Upper lobe of right lung (tissue), 1 donor: ENCODE data around the gene POLR1D. TPM values are rescaled to one million over a fixed set of nuclear protein-coding genes. Genes with fewer than 3 reads are reported as not detected.
A peak's percentile ranks its signal among the peaks of the same experiment; 100 is the strongest.

Experiments used
- ATAC-seq: fragments of 200-7000 bp; cut with Tn5 transposase; one replicate; pipeline ENCODE4 v1.9.1; 2020; ENCODE audit warnings: mild to moderate bottlenecking, moderate library complexity
- DNase-seq: peaks from one replicate; pipeline ENCODE4 v3.0.0-alpha.2; 2020
- H3K27ac ChIP-seq: fragments of 200-600 bp; one replicate; pipeline ENCODE4 v1.8.0; 2022
- H3K27me3 ChIP-seq: fragments of 200-600 bp; one replicate; pipeline ENCODE4 v1.8.0; 2022; ENCODE audit warnings: mild to moderate bottlenecking
- H3K36me3 ChIP-seq: fragments of 200-600 bp; one replicate; pipeline ENCODE4 v1.8.0; 2022
- H3K4me1 ChIP-seq: fragments of 200-600 bp; one replicate; pipeline ENCODE4 v1.8.0; 2022
- H3K4me3 ChIP-seq: fragments of 200-600 bp; one replicate; pipeline ENCODE4 v1.8.0; 2022; ENCODE audit warnings: mild to moderate bottlenecking
- H3K9me3 ChIP-seq: fragments of 200-600 bp; one replicate; pipeline ENCODE4 v1.8.0; 2022
- CTCF ChIP-seq: fragments of 200-600 bp; IDR thresholded peaks from one replicate; pipeline ENCODE4 v1.8.0; 2022; ENCODE audit warnings: antibody characterized with exemption
- intact Hi-C: fragments of 100-400 bp; cut with DNase I; formaldehyde crosslinking; loops from one replicate; pipeline ENCODE4 v1.11.0; 2022
- total RNA-seq: library from RNA; stranded (reverse); fragmentation: NEBNext Ultra II Directional; extraction: Animal tissue kit (Norgen Biotek cat#: 25700); gene quantifications from one replicate; pipeline ENCODE4 v1.2.1, GENCODE V29; 2021
- donor health status: DM: no; HTN: yes; CAD: no; lungs with severe emphysema.

POLR1D gene
- total RNA-seq, 1 donor from 2014 or later = 114 TPM

- no peak for ATAC-seq
- Histone ChIP-seq H3K4me1 (peaks cover 5% of the 10 kb centered on the region), H3K9me3 (no peaks in the 10 kb centered on the region)
Observed at GRCh38 chr13:27601803-27602202, 19.9 kb upstream of the POLR1D start.

GRCh38 chr13:27605099-27605498 lies 16.6 kb upstream of the POLR1D start:
- ATAC-seq (no peak), DNase-seq (no peak)
- H3K27me3 ChIP-seq = no peaks in the 10 kb centered on the region
- H3K4me1 ChIP-seq = peaks cover 7% of the 10 kb centered on the region
- H3K36me3 ChIP-seq = no peaks in the 10 kb centered on the region
- H3K4me3 ChIP-seq = no peak overlapping the region
- intact Hi-C loops = no loop called here
- no peaks in the 10 kb centered on the region for H3K9me3 ChIP-seq
- no peak for TF ChIP-seq CTCF
- no peak overlapping the region for H3K27ac ChIP-seq

More at GRCh38 chr13:27601803-27602202, 19.9 kb upstream of the POLR1D start:
- intact Hi-C loops = no loop called here
- Histone ChIP-seq H3K27ac (no peak overlapping the region), H3K36me3 (no peaks in the 10 kb centered on the region), H3K4me3 (no peak overlapping the region), H3K27me3 (no peaks in the 10 kb centered on the region)
- no peak for DNase-seq
- no peak for TF ChIP-seq CTCF

GRCh38 chr13:27605610-27606200 lies 16.0 kb upstream of the POLR1D start:
- no peak for ATAC-seq

GRCh38 chr13:27607125-27607524 lies 14.6 kb upstream of the POLR1D start:
- ATAC-seq (peak; percentile 66), DNase-seq (no peak)
- H3K27ac ChIP-seq = no peak overlapping the region

More at GRCh38 chr13:27605610-27606200, 16.0 kb upstream of the POLR1D start:
- Histone ChIP-seq H3K4me1 (peaks cover 7% of the 10 kb centered on the region), H3K36me3 (no peaks in the 10 kb centered on the region), H3K27ac (no peak overlapping the region), H3K27me3 (no peaks in the 10 kb centered on the region), H3K9me3 (no peaks in the 10 kb centered on the region), H3K4me3 (no peak overlapping the region)
- intact Hi-C loops = no loop called here
- no peak for TF ChIP-seq CTCF
- DNase-seq = no peak

GRCh38 chr13:27613628-27614027 lies 8.1 kb upstream of the POLR1D start:
- TF ChIP-seq CTCF = no peak
- no peak overlapping the region for H3K27ac ChIP-seq

More at GRCh38 chr13:27607125-27607524, 14.6 kb upstream of the POLR1D start:
- TF ChIP-seq CTCF = no peak
- no peak overlapping the region for H3K4me3 ChIP-seq
- H3K4me1 ChIP-seq = peaks cover 7% of the 10 kb centered on the region
- no peaks in the 10 kb centered on the region for H3K9me3 ChIP-seq
- H3K36me3 ChIP-seq = no peaks in the 10 kb centered on the region
- H3K27me3 ChIP-seq = no peaks in the 10 kb centered on the region
- intact Hi-C loops = no loop called here

More at GRCh38 chr13:27613628-27614027, 8.1 kb upstream of the POLR1D start:
- no peaks in the 10 kb centered on the region for H3K27me3 ChIP-seq
- intact Hi-C loops = no loop called here
- ATAC-seq (no peak), DNase-seq (no peak)
- H3K36me3 ChIP-seq = no peaks in the 10 kb centered on the region
- peaks cover 6% of the 10 kb centered on the region for H3K4me1 ChIP-seq
- no peaks in the 10 kb centered on the region for H3K9me3 ChIP-seq
- H3K4me3 ChIP-seq = no peak overlapping the region
